Smooth muscle cell (in vitro differentiated cells): Measurements from ENCODE around the gene NLRC5. TPM values are rescaled to one million over a fixed set of nuclear protein-coding genes. Genes with fewer than 3 reads are reported as not detected.
A peak's percentile ranks its signal among the peaks of the same experiment; 100 is the strongest.

Source experiments
- DNase-seq: peaks from one replicate; lab custom pipeline; 2025; ENCODE audit not compliant: unreplicated experiment; lab: John Stamatoyannopoulos, UW
- H2AFZ ChIP-seq: fragments of 200-600 bp; sonication (generic); 2 replicates; pipeline ENCODE4 v1.6.0; 2016; ENCODE audit warnings: antibody characterized with exemption, low read depth, mild to moderate bottlenecking
- H3F3A ChIP-seq: fragments of 200-600 bp; sonication (generic); 2 replicates; pipeline ENCODE4 v1.6.0; 2017; ENCODE audit warnings: antibody characterized with exemption, low read depth
- H3K27ac ChIP-seq: fragments of 200-600 bp; sonication (generic); 2 replicates; pipeline ENCODE4 v1.5.1; 2016; ENCODE audit warnings: low read depth, mild to moderate bottlenecking
- H3K27me3 ChIP-seq: fragments of 200-600 bp; sonication (generic); 2 replicates; pipeline ENCODE4 v1.6.1; 2016; ENCODE audit warnings: low read depth, mild to moderate bottlenecking
- H3K36me3 ChIP-seq: fragments of 200-600 bp; sonication (generic); 2 replicates; pipeline ENCODE4 v1.5.1; 2016; ENCODE audit warnings: low read depth
- H3K4me1 ChIP-seq: fragments of 200-600 bp; sonication (generic); 2 replicates; pipeline ENCODE4 v1.5.1; 2016; ENCODE audit warnings: low read depth
- H3K4me2 ChIP-seq: fragments of 200-600 bp; sonication (generic); 2 replicates; pipeline ENCODE4 v1.6.0; 2016; ENCODE audit warnings: mild to moderate bottlenecking
- H3K4me3 ChIP-seq: fragments of 200-600 bp; sonication (generic); 2 replicates; pipeline ENCODE4 v1.5.1; 2016; ENCODE audit warnings: mild to moderate bottlenecking
- H3K79me2 ChIP-seq: fragments of 200-600 bp; sonication (generic); 2 replicates; pipeline ENCODE4 v1.6.0; 2016; ENCODE audit warnings: low read depth, mild to moderate bottlenecking
- H3K9ac ChIP-seq: fragments of 200-600 bp; sonication (generic); 2 replicates; pipeline ENCODE4 v1.6.0; 2016; ENCODE audit warnings: low read depth
- H3K9me3 ChIP-seq: fragments of 200-600 bp; sonication (generic); replicated peaks from 2 replicates; pipeline ENCODE4 v1.5.1; 2016; ENCODE audit warnings: low read depth
- H4K20me1 ChIP-seq: fragments of 200-600 bp; sonication (generic); 2 replicates; pipeline ENCODE4 v1.6.0; 2016; ENCODE audit warnings: low read depth
- CTCF ChIP-seq: fragments of 200-600 bp; sonication (generic); IDR thresholded peaks from 2 replicates; pipeline ENCODE4 v1.5.1; 2017; ENCODE audit warnings: borderline replicate concordance, mild to moderate bottlenecking, antibody characterized with exemption; ENCODE audit not compliant: insufficient read depth, poor library complexity, severe bottlenecking
- WGBS: methylation state at CpG from one replicate; pipeline ENCODE4 v1.1.7; 2016; ENCODE audit warnings: low lambda C conversion rate; 5-methylcytosine and 5-hydroxymethylcytosine counted together
- polyA plus RNA-seq: library from polyadenylated mRNA; unstranded; fragments of >200 nt; fragmentation: Nextera tagmentation; extraction: Ambion mirVana; gene quantifications from 2 replicates; pipeline ENCODE4 v1.2.1, GENCODE V29; 2016
- total RNA-seq: library from RNA; depleted of rRNA; stranded (reverse); fragments of >200 nt; gene quantifications from 2 replicates; pipeline ENCODE4 v1.2.3, GENCODE V29; 2014

Gene NLRC5
- total and polyA plus RNA-seq, 2 experiments from 2014 or later = 4.2 to 21.4 TPM

GRCh38 chr16:56983211-56983751, 6.1 kb upstream of the NLRC5 start:
- no peak for DNase-seq
- Histone ChIP-seq H2AFZ (no peak overlapping the region), H3F3A (peaks cover 4% of the 10 kb centered on the region), H3K4me3 (no peak overlapping the region), H3K27ac (no peak overlapping the region), H3K79me2 (no peaks in the 10 kb centered on the region), H3K4me1 (peaks cover 11% of the 10 kb centered on the region), H3K27me3 (no peaks in the 10 kb centered on the region), H3K4me2 (no peak overlapping the region), H4K20me1 (no peaks in the 10 kb centered on the region), H3K36me3 (no peaks in the 10 kb centered on the region), H3K9ac (no peak overlapping the region), H3K9me3 (no peaks in the 10 kb centered on the region)
- 71% methylated on average over 9 of the region's 9 CpGs for WGBS
- no peak for TF ChIP-seq CTCF

DNA sequence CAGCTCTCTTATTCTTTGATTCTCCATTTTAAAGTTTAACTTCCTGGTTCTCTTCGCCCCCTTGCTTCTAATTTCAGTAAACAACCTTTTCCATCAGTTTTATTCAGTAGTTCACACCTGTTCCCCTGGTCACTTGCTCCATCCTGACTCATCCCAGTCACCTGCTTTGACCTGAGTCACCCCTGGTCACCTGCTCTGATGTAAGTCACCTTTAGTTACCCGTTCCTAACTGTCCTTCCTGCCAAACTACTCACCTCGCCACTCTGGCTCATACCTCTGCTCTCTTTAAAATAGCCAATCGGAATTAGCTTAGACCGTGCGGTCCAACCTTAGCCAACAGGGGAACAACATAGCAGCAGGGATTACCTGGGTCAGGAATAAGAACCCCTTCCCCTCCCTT, 4.7 kb upstream of the NLRC5 start:
- Histone ChIP-seq H3K27ac (no peak overlapping the region), H2AFZ (no peak overlapping the region), H4K20me1 (no peaks in the 10 kb centered on the region), H3F3A (peaks cover 4% of the 10 kb centered on the region), H3K4me1 (peaks cover 11% of the 10 kb centered on the region), H3K4me2 (no peak overlapping the region), H3K4me3 (no peak overlapping the region), H3K9me3 (no peaks in the 10 kb centered on the region), H3K27me3 (no peaks in the 10 kb centered on the region), H3K36me3 (no peaks in the 10 kb centered on the region), H3K9ac (no peak overlapping the region), H3K79me2 (no peaks in the 10 kb centered on the region)
- no peak for DNase-seq
- 89% methylated on average over 6 of the region's 6 CpGs for whole genome bisulfite sequencing
- TF ChIP-seq CTCF = no peak

GRCh38 chr16:56985288-56985961, 3.9 kb upstream of the NLRC5 start:
- Histone ChIP-seq H2AFZ (peak overlapping the region; percentile 78), H3F3A (no peaks in the 10 kb centered on the region), H3K4me2 (peak overlapping the region; percentile 7), H3K27ac (peak overlapping the region; percentile 32), H3K9me3 (no peaks in the 10 kb centered on the region), H3K27me3 (no peaks in the 10 kb centered on the region), H3K36me3 (no peaks in the 10 kb centered on the region), H3K9ac (no peak overlapping the region), H3K79me2 (no peaks in the 10 kb centered on the region), H3K4me3 (no peak overlapping the region), H3K4me1 (peaks cover 11% of the 10 kb centered on the region), H4K20me1 (no peaks in the 10 kb centered on the region)
- no peak for DNase-seq
- no peak for TF ChIP-seq CTCF
- WGBS = 47% methylated on average over 7 of the region's 7 CpGs

DNA sequence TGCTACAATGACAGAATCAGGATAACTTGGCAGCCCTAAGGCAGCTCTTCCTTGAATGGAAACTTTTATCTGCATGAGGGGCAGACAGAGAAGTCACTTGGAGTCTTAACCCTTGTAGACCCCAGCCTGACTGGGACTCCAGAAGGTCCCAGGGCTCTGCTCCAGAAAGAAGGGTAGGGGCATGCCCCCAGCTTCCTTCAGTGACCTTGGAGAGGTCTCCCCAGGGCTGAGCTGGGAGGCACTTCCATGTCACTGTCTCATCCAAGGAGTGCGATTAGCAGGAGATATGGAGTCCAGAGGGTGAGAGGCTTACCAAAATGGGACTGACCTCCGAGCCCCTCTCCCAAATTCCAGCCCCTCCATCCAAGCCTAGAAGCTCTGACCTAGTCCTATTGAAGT, 3.4 kb upstream of the NLRC5 start:
- no peak overlapping the region for H3K9ac ChIP-seq
- peaks cover 7% of the 10 kb centered on the region for H3K4me1 ChIP-seq
- 100% methylated on average over 2 of the region's 2 CpGs for WGBS

More for the DNA sequence above, 3.4 kb upstream of the NLRC5 start:
- DNase-seq = no peak
- peak overlapping the region; percentile 78 for H2AFZ ChIP-seq
- no peaks in the 10 kb centered on the region for H3K36me3 ChIP-seq
- TF ChIP-seq CTCF = no peak
- H3K27me3 ChIP-seq = peaks cover 5% of the 10 kb centered on the region
- H3K79me2 ChIP-seq = no peaks in the 10 kb centered on the region
- H3F3A ChIP-seq = no peaks in the 10 kb centered on the region
- no peak overlapping the region for H3K4me3 ChIP-seq
- H3K27ac ChIP-seq = peak overlapping the region; percentile 32
- no peak overlapping the region for H3K4me2 ChIP-seq
- no peaks in the 10 kb centered on the region for H4K20me1 ChIP-seq
- H3K9me3 ChIP-seq = no peaks in the 10 kb centered on the region
